Measurements from ENCODE around the gene SHOC2. TPM values are rescaled to one million over a fixed set of nuclear protein-coding genes. Genes with fewer than 3 reads are reported as not detected.

Gene SHOC2
- total RNA-seq, 1 experiment from 2014 or later, result 23.7 TPM

GRCh38 chr10:110910138-110910537, 9.3 kb upstream of the SHOC2 start:
- Histone ChIP-seq H3K4me1 (ENCODE audit: insufficient read depth, low read length) (no peaks in the 10 kb centered on the region; the same call in 1 of the 2 replicates), H2BK12ac (ENCODE audit: insufficient read length, low read depth, low read length) (no peak overlapping the region), H3K9me3 (ENCODE audit: control insufficient read depth, low read depth, low read length) (no peaks in the 10 kb centered on the region), H2AFZ (ENCODE audit: low read length) (no peak overlapping the region), H2BK20ac (ENCODE audit: low read depth, low read length, poor library complexity, severe bottlenecking) (no peak overlapping the region), H4K5ac (ENCODE audit: insufficient read length, low read depth, low read length) (no peak overlapping the region), H4K91ac (ENCODE audit: insufficient read length, low read depth, low read length) (no peak overlapping the region), H3T11ph (ENCODE audit: low read length) (no peak overlapping the region), H3K4ac (ENCODE audit: low read depth, low read length) (no peak overlapping the region), H2AK5ac (ENCODE audit: insufficient read length, low read length) (no peak overlapping the region), H2BK120ac (ENCODE audit: low read depth, low read length, poor library complexity, severe bottlenecking) (no peak overlapping the region), H3K27me3 (ENCODE audit: insufficient read depth, low read length) (no peaks in the 10 kb centered on the region), H3K18ac (ENCODE audit: insufficient read length, low read depth, low read length) (no peak overlapping the region), H3K79me1 (ENCODE audit: insufficient read depth, low read depth, low read length, poor library complexity, severe bottlenecking) (no peaks in the 10 kb centered on the region), H3K9ac (ENCODE audit: extremely low read depth, insufficient read length, low read length) (no peak overlapping the region), H2BK5ac (ENCODE audit: insufficient read length, low read length) (no peak overlapping the region), H3K56ac (ENCODE audit: insufficient read length, low read depth, low read length) (no peak overlapping the region), H4K8ac (replicated peaks; ENCODE audit: insufficient read length, low read depth, low read length) (no peak overlapping the region), H4K20me1 (ENCODE audit: control insufficient read depth, insufficient read depth, insufficient read length) (no peaks in the 10 kb centered on the region), H3K79me2 (ENCODE audit: insufficient read depth, low read length) (no peaks in the 10 kb centered on the region), H3K4me2 (ENCODE audit: insufficient read depth, insufficient read length, low read length) (no peak overlapping the region), H2BK15ac (ENCODE audit: low read depth, low read length) (no peak overlapping the region), H3K27ac (ENCODE audit: insufficient read length, low read depth, low read length) (no peak overlapping the region), H3K23ac (ENCODE audit: insufficient read length, low read depth, low read length) (no peak overlapping the region), H3K23me2 (ENCODE audit: insufficient read length, low read depth, low read length, poor library complexity, severe bottlenecking) (no peaks in the 10 kb centered on the region), H3K14ac (ENCODE audit: insufficient read depth, low read length) (no peak overlapping the region)
- Mint-ChIP-seq H3K9me3 (no peaks in the 10 kb centered on the region), H3K27me3 (ENCODE audit: low read depth) (no peaks in the 10 kb centered on the region), H3K27ac (no peak overlapping the region; a peak in 1 of 7 replicates), H3K4me1 (peaks cover 5 to 16% of the 10 kb centered on the region in 2 experiments; a peak in 3 of 4 replicates), H3K36me3 (ENCODE audit: insufficient read depth in 1 of 3, low read depth in 3 of 3) (no peaks in the 10 kb centered on the region; a peak in 1 of 7 replicates), H3K4me3 (no peak overlapping the region)
- no peak for TF ChIP-seq CTCF (conservative IDR thresholded peaks at IDR 0.05)
- no CpG with 5 or more reads among the region's 4 CpGs for WGBS (ENCODE audit: extremely low coverage, insufficient read length, low lambda C conversion rate)
- no peak for DNase-seq
